HG03108 (cell line): Measurements from ENCODE around the gene UPK1A.
"Not testable (repeated sequence)": the region's sequence is repeated elsewhere in the genome, so short reads cannot be mapped to it uniquely, and the experiment has no call there.

Experiments used
- ATAC-seq: cut with Tn5 transposase; IDR thresholded peaks from one replicate; pipeline ENCODE4 v1.9.1; 2021; ENCODE audit warnings: moderate library complexity; ENCODE audit not compliant: unreplicated experiment

UPK1A gene

GRCh38 chr19:35689836-35690235, 23.5 kb downstream of the UPK1A start:
- no peak for ATAC-seq

- ATAC-seq: not testable (repeated sequence)
Observed at GRCh38 chr19:35691106-35691505, 24.8 kb downstream of the UPK1A start.

DNA sequence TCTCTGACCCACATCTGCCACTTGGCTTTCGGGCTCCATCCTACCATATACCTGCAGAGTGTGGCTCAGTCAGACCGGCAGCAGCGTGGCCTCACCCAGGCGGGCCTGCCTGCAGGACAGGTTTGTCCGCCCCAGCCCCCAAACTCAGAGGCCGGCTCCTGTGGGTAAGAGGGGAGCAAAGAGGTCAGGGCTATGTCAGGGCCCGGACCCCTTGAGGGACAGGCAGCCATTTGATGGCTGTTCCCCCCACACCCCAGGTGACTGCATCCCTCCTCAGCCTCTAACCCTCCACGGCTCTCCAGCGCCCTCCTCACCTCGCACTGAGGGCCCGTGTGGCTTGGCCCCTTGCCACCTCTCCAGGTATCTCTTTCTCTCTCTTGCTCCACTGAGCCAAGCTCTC, 25.7 kb downstream of the UPK1A start:
- no peak for ATAC-seq

GRCh38 chr19:35693422-35693821, 27.1 kb downstream of the UPK1A start:
- no peak for ATAC-seq

DNA sequence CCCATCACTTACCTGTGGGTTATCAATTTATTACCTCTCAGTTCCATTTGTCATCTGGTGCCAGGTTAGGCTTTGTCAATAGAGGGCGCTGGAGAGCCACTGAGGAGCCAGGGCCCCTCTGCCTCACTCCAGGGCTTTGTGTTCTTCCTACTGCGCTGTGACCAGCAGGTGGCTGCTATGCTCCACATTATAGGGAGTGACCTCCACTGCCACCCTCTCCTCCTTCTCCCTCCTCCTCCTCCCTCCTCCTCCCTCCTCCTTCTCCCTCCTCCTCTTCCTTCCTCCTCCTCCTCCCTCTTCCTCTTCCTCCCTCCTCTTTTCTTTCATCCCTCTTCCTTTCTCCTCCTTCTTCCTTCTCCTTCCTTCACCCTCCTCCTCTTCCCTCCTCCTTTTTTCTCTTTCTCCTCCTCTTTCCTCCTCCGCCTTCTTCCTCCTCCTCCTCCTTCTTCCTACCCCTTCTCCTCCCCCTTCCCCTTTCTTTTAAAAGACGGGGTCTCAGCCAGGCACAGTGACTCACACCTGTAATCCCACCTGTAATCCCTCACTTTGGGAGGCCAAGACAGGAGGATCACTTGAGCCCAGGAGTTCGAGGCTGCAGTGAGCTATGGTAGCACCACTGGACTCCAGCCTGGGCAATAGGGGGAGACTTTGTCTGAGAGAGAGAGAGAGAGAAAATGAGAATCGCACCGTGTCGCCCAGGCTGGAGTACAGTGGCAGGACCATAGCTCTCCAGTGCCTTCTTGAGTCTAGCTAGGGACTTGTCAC, 27.7 kb downstream of the UPK1A start:
- ATAC-seq: peak; percentile 62

DNA sequence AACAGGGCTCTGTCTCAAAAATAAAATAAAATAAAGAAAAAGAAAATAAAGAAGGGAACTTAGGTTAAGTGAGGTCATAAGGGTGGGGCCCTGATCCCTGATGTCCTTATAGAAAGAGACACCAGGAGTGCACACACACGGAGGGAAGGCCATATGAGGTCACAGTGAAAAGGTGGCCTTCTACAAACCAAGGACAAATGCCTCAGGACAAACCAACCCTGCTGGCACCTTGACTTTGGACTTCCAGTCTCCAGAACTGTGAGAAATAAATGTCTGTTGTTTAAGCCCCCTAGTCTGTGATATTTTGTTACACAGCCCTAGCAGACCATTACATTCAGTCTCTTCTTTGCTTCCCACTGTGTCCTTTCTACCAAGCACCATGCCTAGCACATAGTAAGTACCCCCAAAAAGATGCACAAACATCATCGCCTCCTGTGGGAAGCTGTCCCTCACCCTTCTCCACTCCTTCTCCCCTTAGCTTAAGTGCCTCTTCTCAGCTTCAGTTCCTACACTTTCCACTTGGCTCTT, 29.6 kb downstream of the UPK1A start:
- ATAC-seq: no peak

- peak; percentile 30 for ATAC-seq
Observed at GRCh38 chr19:35696835-35697234, 30.5 kb downstream of the UPK1A start.

DNA sequence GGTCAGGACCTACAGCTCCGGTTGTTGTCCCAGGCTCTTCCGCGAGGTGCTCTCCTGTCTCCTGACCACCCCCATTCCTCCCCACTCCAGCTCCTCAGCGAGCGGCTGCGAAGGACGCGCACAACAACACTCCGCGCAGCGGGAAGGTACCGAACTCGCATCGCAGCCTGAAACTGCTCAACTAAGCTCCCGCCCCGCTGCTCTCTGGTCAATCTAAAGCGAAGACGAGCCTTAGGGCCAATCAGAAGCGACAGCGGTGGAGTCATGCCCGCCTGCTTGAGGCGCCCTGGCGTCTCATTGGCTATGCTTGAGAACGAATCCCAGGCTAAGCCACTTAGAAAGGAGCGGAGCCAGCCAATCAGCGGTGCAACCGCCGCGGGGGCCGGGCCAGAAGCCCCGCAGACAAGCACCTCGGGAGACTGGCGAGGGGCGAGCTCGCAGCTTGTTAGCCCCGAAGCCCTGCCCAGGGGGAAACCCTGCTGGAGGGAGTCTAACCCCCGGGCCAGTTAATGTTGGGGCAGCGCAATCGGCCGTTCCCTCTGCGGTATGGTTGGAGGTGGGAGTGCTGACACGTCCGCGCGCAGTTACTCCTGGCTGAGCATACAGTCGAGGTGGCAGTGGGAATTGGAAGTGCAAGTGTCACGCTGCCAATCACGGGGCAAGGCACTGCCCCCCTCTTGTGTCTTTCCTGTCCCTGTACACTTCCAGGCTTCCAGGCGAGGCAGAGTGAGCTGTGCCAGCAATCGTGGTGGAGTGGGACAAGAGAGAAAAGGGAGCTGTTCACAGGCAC, 36.1 kb downstream of the UPK1A start:
- peak; percentile 96 for ATAC-seq

DNA sequence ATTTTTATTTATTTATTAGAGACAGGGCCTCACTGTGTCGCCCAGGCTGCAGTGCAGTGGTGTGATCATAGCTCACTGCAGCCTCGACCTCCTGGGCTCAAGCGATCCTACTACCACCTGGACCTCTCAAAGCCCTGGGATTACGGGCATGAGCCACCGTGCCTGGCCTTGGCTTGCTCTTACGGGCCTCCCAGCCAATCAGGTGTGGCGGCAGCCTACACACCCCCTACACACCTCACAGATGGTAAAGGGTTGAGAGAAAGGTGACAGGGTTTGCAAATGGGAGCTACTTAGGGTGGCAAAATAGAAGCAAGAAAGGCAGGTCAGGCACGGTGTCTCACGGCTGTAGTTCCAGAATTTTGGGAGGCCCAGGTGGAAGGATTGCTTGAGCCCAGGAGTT, 37.0 kb downstream of the UPK1A start:
- ATAC-seq: no peak

DNA sequence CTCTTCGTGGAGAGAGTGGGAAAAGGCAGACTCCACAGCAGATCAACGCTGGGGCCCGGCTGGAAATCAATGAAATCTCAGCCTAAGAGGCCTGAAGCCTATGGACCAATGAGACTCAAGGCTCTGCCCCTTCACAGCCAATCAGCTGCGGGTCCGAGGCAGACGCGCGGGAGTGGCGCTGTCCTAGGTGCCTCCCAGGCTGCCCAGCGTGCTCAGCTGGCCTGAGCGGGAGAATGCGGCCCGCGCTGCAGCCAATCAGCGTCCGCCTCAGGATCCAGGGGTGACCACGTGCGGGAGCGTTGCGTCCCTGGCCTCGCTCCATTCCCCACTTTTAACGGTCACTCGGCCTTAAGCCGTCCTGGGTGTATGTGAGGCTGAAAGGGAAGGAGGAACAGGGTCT, 37.9 kb downstream of the UPK1A start, which contains the start of gene ZBTB32:
Gene ZBTB32, plus strand, starts transcription at position 341 of the 400 bp plus-strand sequence. CDS start 10,069 bp downstream, outside the sequence.
- ATAC-seq: no peak

- no peak for ATAC-seq
Observed at GRCh38 chr19:35708391-35708790, 42.1 kb downstream of the UPK1A start.

DNA sequence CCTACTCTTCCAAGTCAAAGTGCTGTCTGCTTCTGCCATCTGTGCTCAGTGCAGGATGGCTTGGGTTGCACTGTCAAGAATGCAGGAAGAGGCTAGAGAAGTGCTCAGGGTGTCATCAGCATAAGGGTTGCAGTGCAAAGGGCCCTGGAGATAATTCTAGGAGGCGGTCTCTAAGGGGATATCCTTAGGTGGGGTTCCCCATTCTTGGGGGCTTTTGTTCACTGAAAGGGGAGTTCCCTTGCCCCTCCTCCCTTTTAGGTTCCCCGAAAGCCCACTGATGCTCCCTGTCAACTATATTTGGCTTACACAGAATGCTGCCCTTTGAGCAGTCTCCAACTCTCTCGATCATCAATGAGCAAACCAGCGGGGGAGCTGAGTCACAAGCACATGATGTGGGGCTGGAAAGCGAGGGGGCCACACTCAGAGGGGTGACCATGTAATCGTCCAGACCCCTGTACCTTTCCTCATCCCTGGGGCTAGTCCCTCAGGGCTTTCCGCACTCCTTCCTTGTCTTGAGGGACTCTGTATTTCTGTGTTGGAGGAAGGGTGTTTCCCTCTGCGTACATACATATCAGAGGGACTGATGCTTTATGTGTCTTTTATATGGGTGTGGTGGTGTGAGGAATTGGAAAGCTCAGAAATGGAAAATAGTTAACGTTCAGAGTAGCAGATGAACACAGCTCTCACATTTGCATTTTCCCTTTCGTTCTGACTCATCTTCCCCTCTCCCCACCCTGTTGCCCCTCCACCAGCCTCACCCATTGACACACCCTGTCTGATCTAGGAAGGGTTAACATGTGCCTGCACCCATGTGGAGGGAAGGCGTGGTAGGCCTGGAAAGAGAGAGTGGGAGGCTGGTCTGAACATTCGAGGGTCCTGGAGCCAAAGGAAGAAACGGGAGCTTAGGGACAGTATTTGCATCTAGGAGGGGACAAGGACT, 44.7 kb downstream of the UPK1A start:
- ATAC-seq: no peak

- ATAC-seq: peak; percentile 20
Observed at GRCh38 chr19:35712567-35713505, 46.5 kb downstream of the UPK1A start.

DNA sequence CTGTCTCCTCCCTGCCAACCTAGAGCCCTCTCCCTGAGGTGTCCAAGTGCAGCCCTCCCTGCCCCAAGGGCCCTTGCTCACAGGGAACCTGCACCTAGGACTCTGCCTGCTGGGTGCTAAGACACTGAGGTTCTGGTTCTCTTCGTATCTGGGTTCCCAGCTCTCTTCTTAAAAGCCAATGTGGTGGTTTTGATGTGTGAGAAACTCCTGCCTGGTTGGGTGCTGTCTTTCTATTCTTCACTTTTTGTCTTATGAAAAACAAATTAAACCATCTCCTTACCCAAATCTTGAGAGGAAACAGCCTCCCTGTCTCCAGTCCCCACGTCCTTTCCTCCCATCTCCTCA, 47.2 kb downstream of the UPK1A start:
- no peak for ATAC-seq

DNA sequence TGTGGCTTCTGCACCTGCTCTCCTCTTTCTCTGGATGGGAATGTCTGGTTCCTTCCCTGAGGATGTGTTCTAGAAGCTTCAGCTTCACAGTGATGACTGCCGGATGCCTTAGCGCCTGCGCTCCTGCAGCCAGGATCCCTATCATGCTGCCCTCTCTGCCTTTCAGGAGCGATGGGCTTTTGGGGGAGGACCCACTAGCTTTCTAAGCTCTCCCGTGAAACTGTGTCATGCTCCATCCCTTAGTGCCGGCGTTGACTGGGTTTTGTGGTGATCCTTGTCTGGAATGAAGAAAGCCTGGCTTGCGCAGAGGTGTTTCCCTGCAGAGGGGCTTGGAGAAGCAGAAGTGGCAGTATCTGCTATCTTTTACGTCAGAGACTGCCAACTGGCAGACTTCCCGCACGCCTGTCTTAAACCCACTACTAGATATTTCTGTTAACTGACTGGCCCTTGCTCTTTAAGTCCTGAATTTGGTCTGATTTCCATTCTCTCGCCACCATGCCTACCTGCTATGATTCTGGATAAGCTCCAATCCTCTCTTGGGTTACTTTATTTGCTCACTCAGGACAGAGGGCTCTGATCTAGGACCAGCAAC, 47.7 kb downstream of the UPK1A start:
- no peak for ATAC-seq

DNA sequence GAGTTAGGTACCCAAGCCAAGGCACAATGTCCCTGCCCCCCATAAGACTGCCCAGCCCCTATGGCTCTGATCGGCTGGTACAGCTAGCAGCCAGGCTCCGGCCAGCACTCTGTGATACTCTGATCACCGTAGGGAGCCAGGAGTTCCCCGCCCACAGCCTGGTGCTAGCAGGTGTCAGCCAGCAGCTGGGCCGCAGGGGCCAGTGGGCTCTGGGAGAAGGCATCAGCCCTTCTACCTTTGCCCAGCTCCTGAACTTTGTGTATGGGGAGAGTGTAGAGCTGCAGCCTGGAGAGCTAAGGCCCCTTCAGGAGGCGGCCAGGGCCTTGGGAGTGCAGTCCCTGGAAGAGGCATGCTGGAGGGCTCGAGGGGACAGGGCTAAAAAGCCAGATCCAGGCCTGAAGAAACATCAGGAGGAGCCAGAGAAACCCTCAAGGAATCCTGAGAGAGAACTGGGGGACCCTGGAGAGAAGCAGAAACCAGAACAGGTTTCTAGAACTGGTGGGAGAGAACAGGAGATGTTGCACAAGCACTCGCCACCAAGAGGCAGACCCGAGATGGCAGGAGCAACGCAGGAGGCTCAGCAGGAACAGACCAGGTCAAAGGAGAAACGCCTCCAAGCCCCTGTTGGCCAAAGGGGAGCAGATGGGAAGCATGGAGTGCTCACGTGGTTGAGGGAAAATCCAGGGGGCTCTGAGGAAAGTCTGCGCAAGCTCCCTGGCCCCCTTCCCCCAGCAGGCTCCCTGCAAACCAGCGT, 48.5 kb downstream of the UPK1A start:
- no peak for ATAC-seq

- no peak for ATAC-seq
Observed at GRCh38 chr19:35715355-35715809, 49.1 kb downstream of the UPK1A start.

GRCh38 chr19:35715981-35716800, 49.9 kb downstream of the UPK1A start:
- ATAC-seq: no peak
